GM12801 (cell line): ENCODE results near the gene CYP2W1.

Experiments
- TF ChIP-seq, protein P1 (sequence below): IDR thresholded peaks from one replicate; pipeline ENCODE4 v1.5.1; 2011; ENCODE audit warnings: control low read depth; ENCODE audit not compliant: insufficient read length; ENCODE audit errors: extremely low read depth

CYP2W1 gene

DNA sequence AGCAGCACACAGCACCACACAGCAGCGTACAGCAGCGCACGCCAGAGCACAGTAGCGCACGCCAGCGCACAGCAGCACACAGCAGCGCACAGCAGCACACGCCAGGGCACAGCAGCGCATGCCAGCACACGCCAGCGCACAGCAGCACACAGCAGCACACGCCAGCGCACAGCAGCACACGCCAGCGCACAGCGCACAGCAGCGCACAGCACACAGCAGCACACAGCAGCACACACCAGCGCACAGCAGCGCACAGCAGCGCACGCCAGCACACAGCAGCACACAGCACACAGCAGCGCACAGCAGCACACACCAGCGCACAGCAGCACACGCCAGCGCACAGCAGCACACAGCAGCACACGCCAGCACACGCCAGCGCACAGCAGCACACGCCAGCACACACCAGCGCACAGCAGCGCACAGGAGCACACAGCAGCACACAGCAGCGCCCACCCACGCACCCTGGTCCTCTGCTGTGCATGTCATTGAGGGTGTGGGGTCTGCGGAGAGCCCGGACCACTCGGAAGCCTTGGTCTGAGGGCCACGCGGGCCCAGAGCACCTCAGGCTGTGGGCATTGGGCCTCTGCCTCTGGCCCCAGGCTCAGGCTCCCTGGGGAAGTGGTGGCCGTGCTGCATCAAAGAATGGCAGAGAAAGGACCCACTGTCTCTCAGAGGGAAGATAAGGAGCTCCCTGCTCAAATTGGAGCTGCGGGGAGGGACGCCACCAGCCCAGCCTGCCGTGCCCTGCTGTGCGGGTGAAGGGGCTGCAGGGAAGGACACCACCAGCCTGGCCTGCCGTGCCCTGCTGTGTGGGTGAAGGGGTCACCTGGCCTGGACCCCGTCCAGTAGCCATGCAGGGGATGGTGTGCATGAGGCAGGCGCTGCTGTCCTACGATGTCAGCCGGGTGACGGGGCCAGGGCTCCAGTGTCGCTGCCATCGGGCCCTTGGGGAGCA, 33.9 kb downstream of the CYP2W1 start:
- TF ChIP-seq, protein P1, sequence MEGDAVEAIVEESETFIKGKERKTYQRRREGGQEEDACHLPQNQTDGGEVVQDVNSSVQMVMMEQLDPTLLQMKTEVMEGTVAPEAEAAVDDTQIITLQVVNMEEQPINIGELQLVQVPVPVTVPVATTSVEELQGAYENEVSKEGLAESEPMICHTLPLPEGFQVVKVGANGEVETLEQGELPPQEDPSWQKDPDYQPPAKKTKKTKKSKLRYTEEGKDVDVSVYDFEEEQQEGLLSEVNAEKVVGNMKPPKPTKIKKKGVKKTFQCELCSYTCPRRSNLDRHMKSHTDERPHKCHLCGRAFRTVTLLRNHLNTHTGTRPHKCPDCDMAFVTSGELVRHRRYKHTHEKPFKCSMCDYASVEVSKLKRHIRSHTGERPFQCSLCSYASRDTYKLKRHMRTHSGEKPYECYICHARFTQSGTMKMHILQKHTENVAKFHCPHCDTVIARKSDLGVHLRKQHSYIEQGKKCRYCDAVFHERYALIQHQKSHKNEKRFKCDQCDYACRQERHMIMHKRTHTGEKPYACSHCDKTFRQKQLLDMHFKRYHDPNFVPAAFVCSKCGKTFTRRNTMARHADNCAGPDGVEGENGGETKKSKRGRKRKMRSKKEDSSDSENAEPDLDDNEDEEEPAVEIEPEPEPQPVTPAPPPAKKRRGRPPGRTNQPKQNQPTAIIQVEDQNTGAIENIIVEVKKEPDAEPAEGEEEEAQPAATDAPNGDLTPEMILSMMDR: no peak

DNA sequence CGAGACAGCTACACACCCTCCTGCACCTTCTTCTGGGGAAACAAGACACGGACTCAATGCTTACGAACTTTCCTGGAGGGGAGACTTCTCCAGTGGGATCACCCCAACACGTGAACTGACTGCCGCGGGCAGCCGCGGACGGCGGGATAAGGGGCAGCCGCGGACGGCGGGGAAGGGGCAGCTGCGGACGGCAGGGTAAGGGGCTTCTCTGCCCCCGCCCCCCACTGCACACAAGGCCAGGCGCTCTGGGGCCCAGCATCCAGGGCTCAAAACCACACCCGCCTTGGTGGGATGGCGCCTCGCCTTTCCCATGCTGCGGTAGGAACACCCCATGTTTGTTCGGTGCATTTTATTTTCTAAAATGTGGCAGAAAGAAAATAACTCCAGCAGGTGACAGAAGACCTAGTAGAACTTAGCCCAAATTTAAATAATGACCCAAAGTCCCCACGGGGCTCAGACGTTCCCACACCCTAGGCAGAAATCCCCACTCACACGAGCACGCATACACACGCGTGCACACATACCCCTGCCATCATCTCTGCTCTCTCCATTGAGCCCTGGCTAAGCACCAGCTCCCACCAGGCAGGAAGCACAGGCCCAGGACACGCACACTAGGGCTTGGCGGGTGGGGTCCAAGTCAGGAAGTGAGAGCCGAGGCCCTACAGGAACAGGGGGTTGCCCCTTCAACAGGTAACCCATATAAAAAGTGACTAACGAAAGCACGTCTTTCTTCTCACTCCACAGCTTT, 34.8 kb downstream of the CYP2W1 start:
- TF ChIP-seq, protein P1: no peak

DNA sequence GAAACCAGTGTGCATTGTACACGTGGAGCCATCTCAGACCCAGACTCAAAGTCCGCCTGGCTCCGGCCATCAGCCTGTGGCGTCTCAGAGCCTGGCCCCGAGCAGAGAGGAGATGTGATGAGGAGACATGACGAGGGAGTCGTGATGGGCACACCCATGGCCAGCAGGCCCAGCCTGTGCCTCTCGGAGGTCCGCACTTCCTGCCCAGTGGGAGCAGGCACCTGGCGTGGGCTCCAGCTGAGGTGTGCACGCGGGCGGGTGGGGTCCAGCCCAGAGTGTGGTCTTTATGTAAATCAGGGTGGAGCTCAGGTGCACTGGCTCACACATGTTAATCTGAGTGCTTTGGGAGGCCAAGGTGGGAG, 35.3 kb downstream of the CYP2W1 start:
- TF ChIP-seq, protein P1: no peak

DNA sequence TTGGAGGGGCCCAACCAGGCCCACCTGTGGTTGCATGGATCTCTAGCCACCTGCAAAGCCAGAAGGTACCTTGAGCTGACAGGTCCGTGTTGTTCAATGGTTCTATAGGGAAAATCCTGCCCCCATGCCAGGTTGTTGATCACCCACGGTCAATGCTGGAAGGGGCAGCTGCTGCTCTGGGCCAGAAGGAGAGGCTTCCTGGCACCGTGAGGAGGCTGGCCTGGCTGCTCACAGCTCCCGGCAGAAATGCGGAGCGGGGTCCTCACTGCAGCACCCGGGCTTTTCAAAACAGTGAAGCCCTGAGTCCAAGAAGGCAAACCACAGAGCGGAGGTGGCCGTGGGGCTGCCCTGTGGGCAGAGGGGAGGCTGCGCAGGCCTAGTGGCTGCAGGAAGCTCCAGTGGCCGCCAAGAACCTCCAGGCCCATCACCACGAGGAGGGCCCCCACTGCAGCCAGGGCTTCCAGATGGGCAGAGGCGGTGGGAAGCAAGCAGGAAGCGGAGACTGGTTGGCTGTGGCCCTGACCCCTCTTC, 36.3 kb downstream of the CYP2W1 start:
- TF ChIP-seq, protein P1: no peak

DNA sequence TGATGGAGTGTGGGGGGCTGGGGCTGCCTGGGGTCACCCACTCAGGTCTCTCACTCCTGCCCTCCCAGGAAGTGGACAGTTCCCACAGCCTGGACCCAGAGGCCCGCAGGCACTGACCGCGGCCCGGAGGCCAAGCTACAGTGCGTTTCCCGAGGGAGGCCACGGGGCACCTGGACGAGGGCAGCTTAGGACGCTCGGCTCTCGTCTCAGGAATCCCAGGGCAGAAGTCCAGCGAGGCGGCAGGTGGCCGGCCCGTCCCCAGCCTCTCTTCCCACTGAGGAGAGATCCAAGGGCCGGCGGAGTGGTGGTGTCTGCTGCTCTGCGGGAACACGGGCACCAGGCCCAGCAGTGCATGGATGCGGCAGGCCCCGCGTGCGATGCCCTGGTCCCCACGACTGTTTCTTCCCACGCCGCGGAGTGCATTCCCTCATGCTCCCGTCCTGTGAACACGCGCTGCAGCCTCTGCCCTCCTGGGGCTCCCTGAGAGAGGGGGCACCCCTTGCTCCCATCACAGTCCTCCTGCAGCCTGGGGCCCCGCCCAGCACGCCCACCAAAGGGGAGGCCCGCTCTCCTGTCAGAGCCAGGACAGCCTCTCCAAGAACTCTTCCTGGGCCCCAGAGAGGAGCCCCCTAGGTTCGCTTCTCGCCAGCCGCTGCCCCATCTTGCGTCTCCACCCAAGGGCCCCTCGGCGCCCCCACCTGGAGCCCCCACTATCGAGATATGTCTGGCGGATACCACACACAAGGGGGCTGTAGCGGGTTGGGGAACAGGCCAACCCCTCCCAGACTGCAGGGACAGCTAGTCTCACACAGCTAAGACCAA, 37.0 kb downstream of the CYP2W1 start:
- TF ChIP-seq, protein P1: no peak

DNA sequence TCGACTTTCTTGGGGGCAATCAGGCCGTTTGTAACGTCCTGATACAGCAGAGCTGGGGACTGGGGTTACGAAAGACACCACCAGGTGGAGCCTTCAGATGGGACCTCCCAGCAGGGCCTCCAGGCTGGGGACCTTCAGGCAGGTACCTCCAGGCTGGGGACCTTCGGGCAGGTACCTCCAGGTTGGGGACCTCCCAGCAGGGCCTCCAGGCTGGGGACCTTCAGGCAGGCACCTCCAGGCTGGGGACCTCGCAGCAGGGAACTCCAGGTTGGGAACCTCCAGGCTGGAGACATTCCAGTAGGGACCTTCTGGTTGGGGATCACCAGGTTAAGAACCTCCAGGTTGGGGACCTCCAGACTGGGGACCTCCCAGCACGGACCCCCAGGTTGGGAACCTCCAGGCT, 37.9 kb downstream of the CYP2W1 start:
- TF ChIP-seq, protein P1: no peak
